NCI-H82 (cell line): ENCODE results near the gene FARP2.

Source experiments
- DNase-seq: peaks from one replicate; lab custom pipeline; 2025; lab: John Stamatoyannopoulos, UW

Gene FARP2

GRCh38 chr2:241325257-241325656 lies 30.8 kb upstream of the FARP2 start:
- no peak for DNase-seq

GRCh38 chr2:241329669-241330615 lies 26.1 kb upstream of the FARP2 start:
- no peak for DNase-seq

GRCh38 chr2:241330616-241330981 lies 25.5 kb upstream of the FARP2 start:
- no peak for DNase-seq

GRCh38 chr2:241334813-241335212 lies 21.3 kb upstream of the FARP2 start:
- DNase-seq: no peak

GRCh38 chr2:241339839-241340630 lies 16.1 kb upstream of the FARP2 start:
- DNase-seq: no peak

GRCh38 chr2:241340631-241341163 lies 15.4 kb upstream of the FARP2 start:
- no peak for DNase-seq

- no peak for DNase-seq
These were observed 11.0 kb upstream of the FARP2 start for GRCh38 chr2:241344925-241345651.

- no peak for DNase-seq
These were observed 6.1 kb upstream of the FARP2 start for GRCh38 chr2:241349941-241350340.

- no peak for DNase-seq
These were observed 5.6 kb upstream of the FARP2 start for GRCh38 chr2:241350530-241350877.

GRCh38 chr2:241350878-241351639 lies 5.0 kb upstream of the FARP2 start:
- DNase-seq: no peak

- no peak for DNase-seq
These were observed 4.4 kb upstream of the FARP2 start for GRCh38 chr2:241351640-241352031.

GRCh38 chr2:241352227-241352626 lies 3.9 kb upstream of the FARP2 start:
- DNase-seq: no peak

GRCh38 chr2:241354668-241355658 lies 1.1 kb upstream of the FARP2 start:
- DNase-seq: peak; percentile 95

GRCh38 chr2:241356871-241357260 lies 781 bp downstream of the FARP2 start:
- DNase-seq: peak; percentile 42

- no peak for DNase-seq
These were observed 1.4 kb downstream of the FARP2 start for GRCh38 chr2:241357531-241357930.

GRCh38 chr2:241358470-241358869 lies 2.4 kb downstream of the FARP2 start:
- DNase-seq: no peak

- DNase-seq: no peak
These were observed 3.5 kb downstream of the FARP2 start for GRCh38 chr2:241359481-241360045.

GRCh38 chr2:241363426-241363825 lies 7.3 kb downstream of the FARP2 start:
- no peak for DNase-seq

GRCh38 chr2:241364781-241365180 lies 8.7 kb downstream of the FARP2 start:
- DNase-seq: no peak

- no peak for DNase-seq
These were observed 10.6 kb downstream of the FARP2 start for GRCh38 chr2:241366678-241367077.
